Kidney epithelial cell (primary cell): Measurements from ENCODE around the gene PRICKLE1. TPM values are rescaled to one million over a fixed set of nuclear protein-coding genes. Genes with fewer than 3 reads are reported as not detected.

ENCODE experiments used
- DNase-seq: peaks from one replicate; pipeline ENCODE4 v3.0.0-alpha.2; 2010; ENCODE audit warnings: low read depth
- H3K27me3 ChIP-seq: 2 replicates; pipeline ENCODE4 v1.6.0; 2011; ENCODE audit warnings: low read length; ENCODE audit not compliant: control insufficient read depth, insufficient read depth
- H3K36me3 ChIP-seq: 2 replicates; pipeline ENCODE4 v1.5.1; 2011; ENCODE audit warnings: low read length; ENCODE audit not compliant: control insufficient read depth, insufficient read depth
- H3K4me3 ChIP-seq: 2 replicates; pipeline ENCODE4 v1.5.1; 2011; ENCODE audit warnings: low read depth, mild to moderate bottlenecking, control low read depth, low read length
- total RNA-seq: library from RNA; depleted of rRNA; stranded (reverse); fragments of >200 nt; gene quantifications from 2 replicates; pipeline ENCODE4 v1.2.3, GENCODE V29; 2015
- TF ChIP-seq, protein P1 (sequence below): IDR thresholded peaks from 2 replicates; pipeline ENCODE4 v1.5.1; 2011; ENCODE audit warnings: mild to moderate bottlenecking, moderate library complexity, low read length, control low read depth, inconsistent platforms; ENCODE audit not compliant: insufficient read depth, poor library complexity, severe bottlenecking

Gene PRICKLE1
- total RNA-seq, 1 donor from 2014 or later = 8.0 TPM

DNA sequence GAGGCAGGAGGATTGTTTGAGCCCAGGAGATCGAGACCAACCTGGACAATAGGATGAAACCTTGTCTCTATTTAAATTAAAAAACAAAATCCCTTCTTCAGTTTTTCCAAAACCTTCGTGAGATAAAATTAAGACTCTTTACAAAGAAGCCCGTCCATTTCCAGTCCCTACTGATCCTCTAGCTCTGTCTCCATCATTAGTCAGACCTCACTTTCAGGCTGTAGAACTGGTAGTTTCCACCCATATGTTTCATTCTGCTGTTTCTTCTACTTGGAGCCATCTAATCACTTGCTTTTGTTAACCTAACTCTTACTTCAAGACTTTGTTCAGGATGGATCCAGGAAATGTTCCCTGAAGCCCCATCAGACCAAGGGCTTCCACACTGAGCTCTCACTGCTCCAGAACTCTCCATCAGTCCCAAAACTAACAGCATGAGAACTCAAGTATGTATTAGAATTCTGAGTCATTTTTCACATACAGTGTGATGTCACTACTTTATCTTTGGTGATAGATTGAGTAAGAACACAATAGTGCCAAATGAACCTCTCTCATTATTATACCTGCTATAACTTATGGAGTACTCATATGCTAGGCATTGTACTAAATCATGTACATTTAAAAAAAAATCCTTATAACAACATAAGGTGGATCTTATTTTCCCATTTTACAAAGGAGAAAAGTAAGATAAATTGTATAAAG lies 90.8 kb downstream of the PRICKLE1 start:
- H3K4me3 ChIP-seq = no peak overlapping the region
- H3K27me3 ChIP-seq = no peaks in the 10 kb centered on the region
- no peaks in the 10 kb centered on the region for H3K36me3 ChIP-seq
- DNase-seq = no peak
- TF ChIP-seq, protein P1, sequence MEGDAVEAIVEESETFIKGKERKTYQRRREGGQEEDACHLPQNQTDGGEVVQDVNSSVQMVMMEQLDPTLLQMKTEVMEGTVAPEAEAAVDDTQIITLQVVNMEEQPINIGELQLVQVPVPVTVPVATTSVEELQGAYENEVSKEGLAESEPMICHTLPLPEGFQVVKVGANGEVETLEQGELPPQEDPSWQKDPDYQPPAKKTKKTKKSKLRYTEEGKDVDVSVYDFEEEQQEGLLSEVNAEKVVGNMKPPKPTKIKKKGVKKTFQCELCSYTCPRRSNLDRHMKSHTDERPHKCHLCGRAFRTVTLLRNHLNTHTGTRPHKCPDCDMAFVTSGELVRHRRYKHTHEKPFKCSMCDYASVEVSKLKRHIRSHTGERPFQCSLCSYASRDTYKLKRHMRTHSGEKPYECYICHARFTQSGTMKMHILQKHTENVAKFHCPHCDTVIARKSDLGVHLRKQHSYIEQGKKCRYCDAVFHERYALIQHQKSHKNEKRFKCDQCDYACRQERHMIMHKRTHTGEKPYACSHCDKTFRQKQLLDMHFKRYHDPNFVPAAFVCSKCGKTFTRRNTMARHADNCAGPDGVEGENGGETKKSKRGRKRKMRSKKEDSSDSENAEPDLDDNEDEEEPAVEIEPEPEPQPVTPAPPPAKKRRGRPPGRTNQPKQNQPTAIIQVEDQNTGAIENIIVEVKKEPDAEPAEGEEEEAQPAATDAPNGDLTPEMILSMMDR = no peak

DNA sequence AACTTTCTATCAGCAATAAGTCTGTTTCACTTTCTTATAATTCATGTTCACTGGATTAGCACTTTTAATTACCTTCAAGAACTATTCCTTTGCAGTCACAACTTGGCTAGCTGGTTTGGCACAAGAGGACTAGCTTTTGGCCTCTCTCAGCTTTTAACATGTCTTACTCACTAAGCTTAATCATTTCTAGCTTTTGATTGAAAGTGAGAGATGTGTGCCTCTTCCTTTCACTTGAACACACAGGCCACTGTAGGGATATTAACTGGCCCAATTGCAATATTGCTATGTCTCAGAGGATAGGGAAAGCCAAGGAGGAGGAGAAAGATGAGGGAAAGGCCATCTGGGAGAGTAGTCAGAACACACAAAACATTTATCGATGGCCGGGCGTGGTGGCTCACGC lies 92.7 kb downstream of the PRICKLE1 start:
- DNase-seq = no peak
- Histone ChIP-seq H3K4me3 (no peak overlapping the region), H3K36me3 (no peaks in the 10 kb centered on the region), H3K27me3 (no peaks in the 10 kb centered on the region)
- TF ChIP-seq, protein P1 = no peak

DNA sequence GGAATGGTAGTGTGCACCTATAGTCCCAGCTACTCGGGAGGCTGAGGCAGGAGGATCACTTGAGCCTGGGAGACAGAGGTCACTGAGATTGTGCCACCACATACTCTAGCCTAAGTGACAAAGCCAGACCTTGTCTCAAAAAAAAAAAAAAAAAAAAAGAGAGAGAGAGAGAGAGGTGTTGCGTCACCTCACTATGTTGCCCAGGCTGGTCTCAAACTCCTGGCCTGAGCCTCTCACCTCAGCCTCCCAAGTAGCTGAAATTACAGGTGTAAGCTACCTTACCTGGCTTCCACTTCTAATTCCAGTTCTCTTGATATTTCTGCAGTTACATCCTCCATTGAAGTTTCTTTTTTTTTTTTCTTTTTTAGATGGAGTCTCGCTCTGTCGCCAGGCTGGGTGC lies 94.3 kb downstream of the PRICKLE1 start:
- no peaks in the 10 kb centered on the region for H3K27me3 ChIP-seq

DNA sequence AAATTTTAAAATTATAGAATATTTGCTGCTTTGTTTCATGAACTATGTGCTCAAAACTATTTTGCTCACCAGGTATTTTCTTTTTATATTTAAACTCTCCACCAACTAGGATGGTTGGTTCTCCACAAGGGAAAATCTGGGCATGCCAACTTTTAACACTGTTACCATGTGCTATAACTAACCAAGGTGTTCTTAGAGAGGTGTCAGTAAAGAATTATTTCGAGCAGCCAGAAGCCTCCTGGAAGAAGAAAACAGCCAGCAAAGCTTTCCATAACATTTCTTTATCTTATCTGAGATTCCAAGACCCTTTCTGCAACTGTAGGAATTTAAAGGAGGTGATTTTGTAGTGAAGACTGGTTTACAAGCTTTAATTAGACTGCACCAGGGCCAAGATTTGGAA lies 97.3 kb downstream of the PRICKLE1 start:
- DNase-seq = no peak
- Histone ChIP-seq H3K27me3 (no peaks in the 10 kb centered on the region), H3K36me3 (no peaks in the 10 kb centered on the region), H3K4me3 (no peak overlapping the region)
- TF ChIP-seq, protein P1 = no peak

More for the DNA sequence above, 94.3 kb downstream of the PRICKLE1 start:
- TF ChIP-seq, protein P1 = no peak
- Histone ChIP-seq H3K4me3 (no peak overlapping the region), H3K36me3 (no peaks in the 10 kb centered on the region)
- no peak for DNase-seq

DNA sequence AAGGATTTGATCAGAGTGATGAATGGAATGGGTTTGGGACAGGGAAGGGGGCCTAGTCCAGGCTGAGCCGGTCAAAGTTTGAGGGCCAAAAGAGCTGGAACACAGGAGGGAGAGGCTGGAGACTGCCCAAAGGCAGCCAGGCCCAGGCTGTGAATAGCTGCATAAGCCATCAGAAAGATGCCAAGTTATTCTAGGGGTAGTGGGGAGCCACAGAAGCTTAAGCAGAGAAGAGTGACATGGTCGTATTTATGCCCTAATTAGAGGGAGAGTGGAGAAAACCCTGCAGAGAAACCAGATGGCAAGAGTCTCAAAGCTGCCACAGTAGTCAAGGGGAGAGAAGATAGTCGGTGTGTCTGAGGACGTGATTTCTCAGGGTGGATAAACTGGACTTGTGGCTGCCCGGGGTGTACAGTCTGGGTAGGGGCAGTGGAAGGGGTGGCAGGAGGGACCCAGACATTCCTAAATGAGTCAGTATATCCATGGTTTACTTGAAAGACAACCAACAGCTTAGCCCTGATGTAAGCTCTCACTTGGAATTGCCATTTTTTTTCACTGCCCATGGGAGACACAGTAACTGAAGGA lies 99.2 kb downstream of the PRICKLE1 start:
- DNase-seq = no peak
- H3K4me3 ChIP-seq = no peak overlapping the region
- TF ChIP-seq, protein P1 = no peak
- H3K27me3 ChIP-seq = no peaks in the 10 kb centered on the region
- no peaks in the 10 kb centered on the region for H3K36me3 ChIP-seq

DNA sequence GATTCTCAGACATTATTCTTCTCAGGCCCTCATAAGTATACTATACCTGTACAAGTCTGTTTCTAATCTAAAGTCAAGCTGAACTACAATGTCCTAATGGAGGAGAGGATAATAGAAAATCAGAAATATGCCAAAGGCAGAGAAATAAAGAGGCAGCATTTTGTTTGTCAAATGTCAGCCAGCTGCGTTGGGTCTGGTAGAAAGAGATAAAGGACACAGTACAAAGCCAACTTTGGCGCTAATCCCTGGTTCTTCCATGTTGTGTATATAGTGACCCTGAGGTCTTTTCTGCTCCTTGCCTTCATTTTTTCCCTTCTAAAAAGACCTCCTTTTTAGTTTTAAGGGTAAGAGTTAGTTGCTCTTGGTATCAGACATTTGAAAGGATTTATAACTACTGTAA lies 103.1 kb downstream of the PRICKLE1 start:
- TF ChIP-seq, protein P1 = no peak
- Histone ChIP-seq H3K36me3 (peaks cover 2% of the 10 kb centered on the region), H3K27me3 (no peaks in the 10 kb centered on the region), H3K4me3 (no peak overlapping the region)
- no peak for DNase-seq
